Upper lobe of right lung (tissue), 1 donor: ENCODE results near the gene SFTPB. TPM values are rescaled to one million over a fixed set of nuclear protein-coding genes. Genes with fewer than 3 reads are reported as not detected.
A peak's percentile ranks its signal among the peaks of the same experiment; 100 is the strongest.

Source experiments
- ATAC-seq: fragments of 200-7000 bp; cut with Tn5 transposase; one replicate; pipeline ENCODE4 v1.9.1; 2020; ENCODE audit warnings: mild to moderate bottlenecking, moderate library complexity
- DNase-seq: peaks from one replicate; pipeline ENCODE4 v3.0.0-alpha.2; 2020
- H3K27ac ChIP-seq: fragments of 200-600 bp; one replicate; pipeline ENCODE4 v1.8.0; 2022
- H3K27me3 ChIP-seq: fragments of 200-600 bp; one replicate; pipeline ENCODE4 v1.8.0; 2022; ENCODE audit warnings: mild to moderate bottlenecking
- H3K36me3 ChIP-seq: fragments of 200-600 bp; one replicate; pipeline ENCODE4 v1.8.0; 2022
- H3K4me1 ChIP-seq: fragments of 200-600 bp; one replicate; pipeline ENCODE4 v1.8.0; 2022
- H3K4me3 ChIP-seq: fragments of 200-600 bp; one replicate; pipeline ENCODE4 v1.8.0; 2022; ENCODE audit warnings: mild to moderate bottlenecking
- H3K9me3 ChIP-seq: fragments of 200-600 bp; one replicate; pipeline ENCODE4 v1.8.0; 2022
- CTCF ChIP-seq: fragments of 200-600 bp; IDR thresholded peaks from one replicate; pipeline ENCODE4 v1.8.0; 2022; ENCODE audit warnings: antibody characterized with exemption
- intact Hi-C: fragments of 100-400 bp; cut with DNase I; formaldehyde crosslinking; loops from one replicate; pipeline ENCODE4 v1.11.0; 2022
- total RNA-seq: library from RNA; stranded (reverse); fragmentation: NEBNext Ultra II Directional; extraction: Animal tissue kit (Norgen Biotek cat#: 25700); gene quantifications from one replicate; pipeline ENCODE4 v1.2.1, GENCODE V29; 2021
- donor health status: DM: no; HTN: yes; CAD: no; lungs with severe emphysema.

Gene SFTPB
- total RNA-seq, 1 donor from 2014 or later = 14,872 TPM

GRCh38 chr2:85684806-85685205, 16.8 kb upstream of the SFTPB start:
- ATAC-seq (no peak), DNase-seq (no peak)
- Histone ChIP-seq H3K27ac (no peak overlapping the region), H3K36me3 (no peaks in the 10 kb centered on the region), H3K27me3 (no peaks in the 10 kb centered on the region), H3K9me3 (no peaks in the 10 kb centered on the region), H3K4me1 (peaks cover 9% of the 10 kb centered on the region), H3K4me3 (no peak overlapping the region)
- TF ChIP-seq CTCF = no peak
- intact Hi-C loops = no loop called here

GRCh38 chr2:85684380-85684779, 16.4 kb upstream of the SFTPB start:
- no peak for DNase-seq
- no peaks in the 10 kb centered on the region for H3K27me3 ChIP-seq
- intact Hi-C loops = no loop called here
- peak; percentile 8 for ATAC-seq
- TF ChIP-seq CTCF = no peak
- H3K4me3 ChIP-seq = no peak overlapping the region
- peaks cover 13% of the 10 kb centered on the region for H3K4me1 ChIP-seq
- no peaks in the 10 kb centered on the region for H3K9me3 ChIP-seq
- no peak overlapping the region for H3K27ac ChIP-seq
- H3K36me3 ChIP-seq = no peaks in the 10 kb centered on the region

DNA sequence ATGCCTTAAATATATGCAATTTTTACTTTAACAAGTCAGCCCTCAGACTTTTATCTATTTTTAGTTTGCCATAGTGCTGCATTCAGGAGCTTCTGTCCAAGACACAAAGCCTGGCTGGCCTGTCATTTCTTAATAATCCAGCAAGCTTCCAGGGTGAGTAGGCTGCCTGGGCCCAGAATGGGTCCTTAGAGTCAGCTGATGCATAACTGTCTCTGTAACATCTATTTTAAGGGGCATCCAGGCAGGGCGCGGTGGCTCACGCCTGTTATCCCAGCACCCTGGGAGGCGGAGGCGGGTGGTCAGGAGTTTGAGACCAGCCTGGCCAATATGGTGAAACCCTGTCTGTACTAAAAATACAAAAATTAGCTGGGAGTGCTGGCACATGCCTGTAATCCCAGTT, 14.4 kb upstream of the SFTPB start:
- Histone ChIP-seq H3K36me3 (no peaks in the 10 kb centered on the region), H3K27ac (no peak overlapping the region), H3K4me1 (peaks cover 25% of the 10 kb centered on the region), H3K4me3 (no peak overlapping the region), H3K27me3 (no peaks in the 10 kb centered on the region), H3K9me3 (no peaks in the 10 kb centered on the region)
- DNase-seq (no peak), ATAC-seq (no peak)
- intact Hi-C loops = no loop called here
- TF ChIP-seq CTCF = no peak

GRCh38 chr2:85681776-85682175, 13.8 kb upstream of the SFTPB start:
- Histone ChIP-seq H3K27ac (no peak overlapping the region), H3K4me3 (no peak overlapping the region), H3K36me3 (no peaks in the 10 kb centered on the region), H3K27me3 (no peaks in the 10 kb centered on the region), H3K9me3 (no peaks in the 10 kb centered on the region), H3K4me1 (peaks cover 27% of the 10 kb centered on the region)
- intact Hi-C loops = no loop called here
- DNase-seq = no peak
- ATAC-seq = no peak
- no peak for TF ChIP-seq CTCF

DNA sequence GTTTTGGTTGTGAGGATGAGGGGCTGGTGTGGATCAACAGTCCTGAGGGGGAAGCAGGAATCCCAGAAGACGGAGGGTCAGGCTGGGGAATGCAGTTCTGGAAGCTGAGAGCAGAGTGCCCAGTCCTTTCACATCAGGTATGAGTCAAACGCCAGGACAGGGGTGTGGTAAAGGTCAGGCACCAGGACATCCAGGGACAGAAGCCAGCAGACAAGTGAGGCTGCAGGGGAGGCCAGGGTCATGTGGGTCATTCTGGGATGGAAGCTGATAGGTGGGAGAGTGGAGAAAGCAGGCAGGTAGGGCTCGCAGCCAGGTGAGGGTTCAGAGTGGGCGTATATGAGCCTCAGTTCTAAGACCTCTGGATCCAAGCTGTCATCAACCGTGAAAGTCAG, 13.4 kb upstream of the SFTPB start:
- Histone ChIP-seq H3K27ac (peak overlapping the region; percentile 3), H3K36me3 (no peaks in the 10 kb centered on the region), H3K4me1 (peaks cover 31% of the 10 kb centered on the region), H3K4me3 (no peak overlapping the region), H3K9me3 (no peaks in the 10 kb centered on the region), H3K27me3 (no peaks in the 10 kb centered on the region)
- ATAC-seq = peak; percentile 3
- intact Hi-C loops = no loop called here
- no peak for DNase-seq
- TF ChIP-seq CTCF = no peak

GRCh38 chr2:85680707-85681371, 12.8 kb upstream of the SFTPB start:
- H3K9me3 ChIP-seq = no peaks in the 10 kb centered on the region
- ATAC-seq (no peak), DNase-seq (no peak)
- peak overlapping the region; percentile 3 for H3K27ac ChIP-seq
- H3K4me3 ChIP-seq = no peak overlapping the region
- H3K4me1 ChIP-seq = peaks cover 31% of the 10 kb centered on the region
- intact Hi-C loops = no loop called here
- no peak for TF ChIP-seq CTCF
- no peaks in the 10 kb centered on the region for H3K27me3 ChIP-seq
- H3K36me3 ChIP-seq = no peaks in the 10 kb centered on the region
